Measurements from ENCODE around the gene SLC13A2.

SLC13A2 gene

DNA sequence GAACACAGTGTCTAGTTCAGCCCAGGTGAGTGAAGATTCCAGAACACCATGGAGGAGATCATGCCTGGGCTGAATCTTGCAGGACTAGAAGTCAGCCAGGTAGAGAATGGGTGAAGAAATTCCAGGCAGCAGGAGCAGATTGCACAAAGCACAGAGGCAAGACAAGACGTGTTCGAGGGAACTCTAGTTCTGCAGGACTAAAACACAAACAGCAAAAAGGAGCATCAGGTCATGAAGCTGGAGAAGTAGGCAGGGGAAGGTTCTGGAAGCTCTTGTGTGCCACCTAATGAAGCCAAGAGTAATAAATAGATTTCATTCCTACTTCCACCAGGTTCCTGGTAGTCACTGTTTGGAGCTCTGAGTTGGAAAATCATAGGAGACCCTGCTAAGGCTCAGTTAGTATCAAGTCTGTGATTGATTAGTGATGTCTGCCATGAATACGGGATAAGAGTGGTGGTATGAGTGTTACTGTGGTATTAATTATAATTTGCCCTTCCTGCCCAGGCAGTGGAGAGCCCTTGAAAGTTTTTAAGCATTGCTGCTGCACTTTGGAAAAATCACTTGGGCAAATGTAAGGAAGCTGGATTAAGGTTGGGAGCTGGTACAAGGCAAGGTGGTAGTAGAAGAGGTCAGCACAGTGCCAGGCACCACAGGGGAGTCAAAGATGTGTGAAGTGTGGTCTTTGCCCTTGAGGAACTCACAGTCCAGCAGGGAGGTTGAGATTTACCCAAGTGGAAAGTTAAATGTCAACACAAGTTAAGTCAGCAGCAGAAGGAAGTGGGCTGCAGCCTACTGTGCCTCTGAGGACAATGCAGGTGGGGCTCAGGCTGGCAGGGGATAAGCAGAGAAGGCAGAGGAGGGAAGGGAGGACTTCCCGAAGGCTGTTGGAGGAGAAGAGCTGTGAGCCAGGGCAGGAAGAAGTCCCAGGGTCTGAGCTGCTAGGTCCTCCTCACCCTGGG lies 19.2 kb downstream of the SLC13A2 start:
- no peak for DNase-seq (ENCODE audit: low read depth in 2 of 2)

DNA sequence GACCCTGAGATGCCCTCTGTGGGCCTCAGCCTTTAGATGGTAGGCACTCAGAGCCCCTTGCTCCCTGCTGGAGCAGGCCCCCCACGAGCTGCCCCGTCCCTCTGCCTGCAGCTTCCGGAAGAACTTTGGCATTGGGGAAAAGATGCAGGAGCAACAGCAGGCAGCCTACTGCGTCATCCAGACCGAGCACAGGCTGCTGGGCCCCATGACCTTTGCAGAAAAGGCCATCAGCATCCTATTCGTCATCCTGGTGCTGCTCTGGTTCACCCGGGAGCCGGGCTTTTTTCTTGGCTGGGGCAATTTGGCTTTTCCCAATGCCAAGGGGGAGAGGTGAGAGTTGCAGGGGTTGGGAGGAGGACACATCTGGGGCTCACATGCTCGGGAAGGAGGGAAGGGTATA lies 20.0 kb downstream of the SLC13A2 start:
- DNase-seq (ENCODE audit: low read depth in 2 of 2) = no peak

GRCh38 chr17:28494445-28495188 lies 21.2 kb downstream of the SLC13A2 start:
- peak; percentile 71 to 79 for DNase-seq (ENCODE audit: low read depth in 2 of 2)

- DNase-seq (ENCODE audit: low read depth in 2 of 2) = no peak
Measured at GRCh38 chr17:28495635-28496034, 22.2 kb downstream of the SLC13A2 start.

DNA sequence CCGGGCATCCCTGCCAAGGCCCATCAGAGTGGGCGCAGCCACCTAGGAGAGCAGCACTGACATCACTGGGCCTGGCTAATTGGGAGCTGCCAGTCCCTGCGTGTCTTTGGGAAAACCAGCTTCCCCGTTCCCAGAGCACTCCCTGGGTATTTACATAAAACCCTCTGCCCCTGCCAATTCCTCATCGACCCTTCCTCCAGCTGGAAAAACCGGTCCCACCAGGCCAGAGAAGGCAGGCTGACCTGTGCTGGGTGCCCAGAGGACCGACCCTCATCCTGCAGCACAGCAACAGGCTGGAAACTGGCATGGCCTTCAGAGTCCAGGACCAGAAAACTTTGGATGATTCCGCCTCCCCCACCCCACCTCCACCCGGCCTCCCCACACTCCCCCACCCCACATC lies 24.5 kb downstream of the SLC13A2 start:
- DNase-seq (ENCODE audit: low read depth in 2 of 2) = no peak

- DNase-seq (ENCODE audit: low read depth in 2 of 2) = no peak
Measured at GRCh38 chr17:28498652-28499363, 25.4 kb downstream of the SLC13A2 start.

GRCh38 chr17:28499364-28499664 lies 25.9 kb downstream of the SLC13A2 start:
- no peak for DNase-seq (ENCODE audit: low read depth in 2 of 2)

- DNase-seq (ENCODE audit: low read depth in 2 of 2) = no peak
Measured at GRCh38 chr17:28499684-28500357, 26.4 kb downstream of the SLC13A2 start.

- DNase-seq (ENCODE audit: low read depth in 2 of 2) = no peak
Measured at GRCh38 chr17:28500712-28501379, 27.4 kb downstream of the SLC13A2 start.

- DNase-seq (ENCODE audit: low read depth in 2 of 2) = no peak
Measured at GRCh38 chr17:28501421-28502284, 28.2 kb downstream of the SLC13A2 start.

- no peak for DNase-seq (ENCODE audit: low read depth in 2 of 2)
Measured at GRCh38 chr17:28503420-28503819, 30.0 kb downstream of the SLC13A2 start.

DNA sequence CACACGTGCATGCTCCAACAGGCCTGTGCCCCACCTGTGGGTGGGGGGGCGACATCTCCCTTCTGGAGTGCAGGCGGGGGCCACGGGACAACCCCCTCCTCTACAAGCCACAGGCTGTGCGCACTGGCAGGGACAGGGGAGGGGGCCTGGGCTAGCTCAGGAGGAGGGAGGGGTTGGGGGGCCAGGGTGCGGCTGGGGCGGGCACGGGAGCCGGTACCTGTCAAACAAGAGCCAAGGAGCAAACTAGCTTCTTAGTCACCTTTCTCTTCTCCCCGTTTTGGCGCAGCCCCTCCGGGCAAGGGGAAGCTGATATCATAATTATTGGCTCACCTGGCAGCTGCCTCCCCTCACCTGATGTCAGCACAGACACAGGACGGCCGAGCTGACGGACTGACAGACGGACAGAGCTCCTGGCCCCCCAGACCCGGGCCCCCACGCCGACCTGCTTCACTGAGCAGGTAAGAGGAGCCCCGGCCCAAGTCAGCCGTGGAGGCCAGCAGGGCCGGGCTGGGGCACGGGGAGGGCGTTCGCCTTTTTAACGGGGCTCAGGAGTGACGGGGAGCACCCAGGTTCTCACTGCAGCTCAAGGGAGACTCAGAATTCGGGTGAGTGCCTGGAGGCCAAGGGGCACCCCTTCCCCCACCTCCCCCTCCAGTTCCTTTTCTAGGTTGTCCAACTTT lies 32.7 kb downstream of the SLC13A2 start, which contains the start of gene FOXN1:
FOXN1 (plus strand) TSS at position 363 of the 680 bp plus-strand sequence. CDS start 17,622 bp downstream, outside the sequence.
- DNase-seq (ENCODE audit: low read depth in 2 of 2) = no peak

- no peak for DNase-seq (ENCODE audit: low read depth in 2 of 2)
Measured at GRCh38 chr17:28506763-28507487, 33.5 kb downstream of the SLC13A2 start.

GRCh38 chr17:28507567-28508203 lies 34.2 kb downstream of the SLC13A2 start:
- DNase-seq (ENCODE audit: low read depth in 2 of 2) = no peak

DNA sequence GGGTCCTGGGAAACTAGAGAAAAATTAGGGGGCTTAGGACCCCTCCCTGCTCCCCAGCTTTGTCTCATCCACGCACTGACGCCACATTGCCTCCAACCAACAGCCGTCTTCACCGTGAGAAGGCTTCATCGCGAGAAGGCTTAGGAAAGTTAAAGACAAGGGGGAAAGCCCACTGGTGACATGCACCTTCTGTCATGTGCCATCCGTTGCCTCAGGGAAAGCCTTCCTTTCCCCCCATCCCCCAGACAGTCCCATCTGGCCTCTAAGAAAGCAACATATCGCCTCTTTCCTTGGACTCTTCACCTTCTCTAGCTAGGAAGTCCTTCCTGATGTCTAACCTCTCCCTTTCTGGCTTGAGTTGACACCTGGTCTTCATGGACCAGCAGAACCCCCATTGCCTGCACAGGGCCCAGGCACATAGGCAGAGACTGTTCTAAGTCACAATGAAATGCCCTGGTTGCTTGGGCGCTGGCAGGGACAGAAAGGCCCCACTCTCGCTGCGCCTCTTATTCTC lies 34.8 kb downstream of the SLC13A2 start:
- no peak for DNase-seq (ENCODE audit: low read depth in 2 of 2)

- no peak for DNase-seq (ENCODE audit: low read depth in 2 of 2)
Measured at GRCh38 chr17:28509789-28510188, 36.3 kb downstream of the SLC13A2 start.

DNA sequence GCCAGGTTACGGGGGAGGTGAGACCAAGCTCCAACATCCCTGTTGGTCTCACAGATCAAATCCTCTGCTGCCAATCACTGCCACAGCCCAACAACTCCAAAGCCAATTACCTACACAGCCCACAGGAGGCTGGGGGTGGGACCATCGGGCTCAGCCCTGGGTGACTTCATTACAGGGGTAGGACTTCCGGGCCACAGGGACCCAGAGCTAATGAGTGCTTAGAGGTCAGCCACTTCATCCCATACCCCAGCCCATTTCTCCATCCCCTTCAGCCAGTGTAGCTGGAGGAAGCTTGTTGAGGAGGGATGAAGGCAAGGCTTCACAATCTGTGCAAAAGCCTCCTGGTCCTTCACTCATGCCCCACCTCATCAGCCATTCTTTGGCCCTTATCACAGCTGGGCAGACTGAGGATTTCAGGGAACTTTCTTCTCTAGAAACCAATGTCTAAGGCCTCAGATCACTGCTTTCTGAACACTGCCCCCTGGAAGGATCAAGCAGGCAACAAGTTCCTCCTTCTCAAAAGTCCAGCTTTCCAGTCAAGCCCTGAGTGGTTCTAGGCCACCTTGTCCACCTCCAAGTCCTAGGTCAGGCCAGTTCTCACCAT lies 38.5 kb downstream of the SLC13A2 start:
- DNase-seq (ENCODE audit: low read depth in 2 of 2) = no peak

- DNase-seq (ENCODE audit: low read depth in 2 of 2) = no peak
Measured at GRCh38 chr17:28513476-28513875, 40.0 kb downstream of the SLC13A2 start.

Measured in activated CD4-positive, alpha-beta T cell treated with anti-CD3 and anti-CD28 coated beads for 24 hours (primary cell).